Peyer's patch (tissue), 4 donors: Measurements from ENCODE around the gene EXOC3.

Source experiments
- POLR2A ChIP-seq, 2 donors: fragments of 450-650 bp; IDR thresholded peaks; one replicate each; pipeline ENCODE4 v1.5.1; 2017; ENCODE audit warnings: antibody characterized with exemption in 2 of 2, mild to moderate bottlenecking in 2 of 2, moderate library complexity in 2 of 2
- TF ChIP-seq, protein P1 (sequence below), 6 experiments: fragments of 450-650 bp in 4 of 6; fragments of 200-600 bp in 2 of 6; sonication (generic) in 1 of 6; IDR thresholded peaks; one replicate each; pipeline ENCODE4 v1.5.1; 2017 to 2019; ENCODE audit warnings: antibody characterized with exemption in 6 of 6, mild to moderate bottlenecking in 3 of 6, moderate library complexity in 1 of 6

DNA sequence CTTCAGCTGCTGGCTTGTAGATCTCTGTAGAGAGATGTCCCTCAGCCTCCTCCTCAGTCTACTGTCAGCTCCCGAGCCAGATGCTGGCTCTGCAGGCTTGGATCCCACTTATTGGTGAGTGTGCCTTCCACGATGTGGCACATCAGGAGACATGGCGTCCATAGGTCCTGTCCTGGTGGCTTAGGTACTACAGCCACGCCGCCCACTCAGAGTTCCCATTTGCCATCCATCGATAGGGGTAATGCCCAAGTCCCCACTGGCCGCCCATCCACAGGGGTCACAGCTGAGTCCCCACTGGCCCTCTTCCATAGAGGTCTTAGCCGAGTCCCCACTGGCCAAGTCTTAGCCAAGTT is 17.3 kb downstream of the EXOC3 start:
- TF ChIP-seq POLR2A (IDR thresholded peaks at IDR 0.05): no peak
- TF ChIP-seq, protein P1, sequence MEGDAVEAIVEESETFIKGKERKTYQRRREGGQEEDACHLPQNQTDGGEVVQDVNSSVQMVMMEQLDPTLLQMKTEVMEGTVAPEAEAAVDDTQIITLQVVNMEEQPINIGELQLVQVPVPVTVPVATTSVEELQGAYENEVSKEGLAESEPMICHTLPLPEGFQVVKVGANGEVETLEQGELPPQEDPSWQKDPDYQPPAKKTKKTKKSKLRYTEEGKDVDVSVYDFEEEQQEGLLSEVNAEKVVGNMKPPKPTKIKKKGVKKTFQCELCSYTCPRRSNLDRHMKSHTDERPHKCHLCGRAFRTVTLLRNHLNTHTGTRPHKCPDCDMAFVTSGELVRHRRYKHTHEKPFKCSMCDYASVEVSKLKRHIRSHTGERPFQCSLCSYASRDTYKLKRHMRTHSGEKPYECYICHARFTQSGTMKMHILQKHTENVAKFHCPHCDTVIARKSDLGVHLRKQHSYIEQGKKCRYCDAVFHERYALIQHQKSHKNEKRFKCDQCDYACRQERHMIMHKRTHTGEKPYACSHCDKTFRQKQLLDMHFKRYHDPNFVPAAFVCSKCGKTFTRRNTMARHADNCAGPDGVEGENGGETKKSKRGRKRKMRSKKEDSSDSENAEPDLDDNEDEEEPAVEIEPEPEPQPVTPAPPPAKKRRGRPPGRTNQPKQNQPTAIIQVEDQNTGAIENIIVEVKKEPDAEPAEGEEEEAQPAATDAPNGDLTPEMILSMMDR (IDR thresholded peaks at IDR 0.05): no peak
